ENCODE results near the gene CDK14. TPM values are rescaled to one million over a fixed set of nuclear protein-coding genes. Genes with fewer than 3 reads are reported as not detected.

The CDK14 gene
- total RNA-seq, 1 donor from 2014 or later, result 3.2 TPM

DNA sequence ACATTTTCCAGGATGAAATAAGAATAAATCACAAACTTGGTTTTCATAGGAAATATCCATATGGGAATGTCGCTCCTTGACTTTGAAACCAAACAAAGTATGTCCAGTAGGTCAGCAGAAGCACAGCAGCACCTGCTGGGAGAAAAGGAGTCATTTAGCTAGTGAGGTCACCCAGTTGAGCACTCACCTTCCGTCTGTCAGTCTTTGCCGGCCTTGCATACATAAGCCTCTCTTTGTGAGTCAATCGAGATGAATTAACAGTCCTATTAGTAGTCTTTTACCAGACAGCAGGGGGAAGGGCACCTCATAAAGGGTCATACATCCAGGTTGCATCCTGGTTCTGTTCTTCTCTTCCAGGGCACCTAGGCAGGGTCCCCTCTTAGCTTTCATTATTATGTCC, 435.6 kb downstream of the CDK14 start:
- no peak for DNase-seq

DNA sequence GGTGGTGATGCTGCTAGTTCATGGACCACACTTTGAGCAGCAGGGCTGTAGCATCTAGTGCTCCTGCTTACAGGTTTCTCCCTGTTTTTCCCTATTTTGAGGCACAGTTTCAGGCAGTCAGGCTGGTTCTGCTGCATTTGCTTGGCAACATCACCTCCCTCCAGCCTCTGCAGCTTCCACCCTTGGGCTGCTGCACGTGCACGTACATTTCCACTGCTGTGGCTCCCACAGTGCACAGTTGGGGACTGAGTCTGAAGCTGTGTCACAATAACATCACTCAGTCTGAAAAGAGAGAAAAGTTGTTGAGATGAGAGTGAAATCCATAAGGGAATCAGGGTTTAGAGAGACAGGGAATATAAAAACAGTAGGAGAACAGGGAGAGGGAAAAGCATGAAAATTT, 437.5 kb downstream of the CDK14 start:
- no peak for DNase-seq

DNA sequence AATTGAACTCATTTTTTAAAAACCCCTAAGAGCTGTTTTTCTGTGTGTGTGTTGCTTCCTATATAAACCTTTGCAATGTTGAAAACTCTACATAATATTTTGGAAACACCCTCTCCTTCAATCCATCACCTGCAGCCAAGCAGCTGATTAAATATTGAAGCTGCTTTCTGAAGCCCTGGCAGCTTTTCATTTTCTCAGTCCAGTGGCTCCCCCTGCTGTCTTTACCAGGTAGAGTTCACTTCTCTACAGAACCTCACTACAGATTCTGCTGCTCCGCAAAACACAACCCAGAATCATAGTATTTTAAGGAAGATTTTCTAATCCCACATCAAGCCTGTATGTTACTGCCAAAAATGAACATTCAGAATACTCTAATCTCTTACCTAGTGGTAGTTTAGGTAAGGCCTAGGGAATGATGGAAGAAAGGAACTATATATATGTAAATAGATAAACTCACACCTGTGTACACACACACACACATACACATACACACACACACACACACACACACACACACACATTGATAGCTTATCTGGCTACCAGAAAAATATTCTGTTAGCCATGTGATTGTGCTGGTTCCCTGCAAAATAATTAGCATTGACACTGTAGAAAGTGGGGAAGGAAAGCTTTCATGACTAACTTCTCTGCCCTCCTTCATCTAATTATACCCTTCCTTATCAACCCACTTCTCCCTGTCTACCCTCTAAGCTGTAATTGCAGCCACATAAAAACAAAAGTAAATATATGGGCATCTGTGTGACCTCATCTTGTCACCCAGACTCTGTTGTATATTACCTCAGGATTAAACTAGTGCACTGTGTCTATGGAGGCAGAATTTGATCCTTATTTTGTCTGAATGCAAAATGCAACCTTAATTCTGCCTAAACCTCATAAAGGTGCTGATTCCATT, 438.6 kb downstream of the CDK14 start:
- DNase-seq, result peak; percentile 65

DNA sequence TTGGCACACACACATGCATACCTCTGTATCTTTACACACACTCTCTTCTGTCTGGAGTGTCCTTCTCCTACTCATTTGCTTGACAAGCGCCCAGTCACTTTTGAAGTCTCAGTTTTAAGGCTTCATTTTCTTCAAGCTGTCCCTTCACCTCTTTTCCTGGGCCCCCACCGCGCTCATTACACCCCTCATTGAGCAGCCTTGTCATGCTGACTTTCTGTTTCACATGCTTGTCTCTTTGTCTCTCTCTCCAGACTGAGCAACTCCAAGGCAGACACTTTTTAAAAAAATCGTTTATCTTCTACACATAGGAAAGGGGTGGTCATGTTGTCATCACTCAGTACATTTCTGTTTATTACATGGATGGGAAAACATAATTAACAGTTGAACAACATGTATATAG, 442.9 kb downstream of the CDK14 start:
- DNase-seq, result no peak

DNA sequence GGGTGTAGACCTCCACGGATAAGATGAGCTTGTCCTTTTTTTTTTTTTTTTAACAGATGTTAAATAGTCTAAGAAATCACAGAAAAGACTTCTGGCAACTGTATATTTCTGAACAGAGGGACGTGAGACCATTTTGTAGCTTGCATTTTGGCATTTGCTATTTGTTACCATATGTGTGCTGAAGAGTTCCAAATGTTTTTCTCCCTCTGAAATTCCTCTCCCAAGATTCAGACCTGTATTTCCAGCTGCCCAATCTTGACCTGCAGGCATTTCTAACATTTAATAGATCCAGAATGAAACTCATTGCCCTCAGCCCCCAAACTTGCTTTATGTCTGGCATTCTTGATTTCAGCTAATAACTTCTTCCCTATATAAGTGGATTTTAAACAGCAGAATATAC, 445.0 kb downstream of the CDK14 start:
- no peak for DNase-seq

DNA sequence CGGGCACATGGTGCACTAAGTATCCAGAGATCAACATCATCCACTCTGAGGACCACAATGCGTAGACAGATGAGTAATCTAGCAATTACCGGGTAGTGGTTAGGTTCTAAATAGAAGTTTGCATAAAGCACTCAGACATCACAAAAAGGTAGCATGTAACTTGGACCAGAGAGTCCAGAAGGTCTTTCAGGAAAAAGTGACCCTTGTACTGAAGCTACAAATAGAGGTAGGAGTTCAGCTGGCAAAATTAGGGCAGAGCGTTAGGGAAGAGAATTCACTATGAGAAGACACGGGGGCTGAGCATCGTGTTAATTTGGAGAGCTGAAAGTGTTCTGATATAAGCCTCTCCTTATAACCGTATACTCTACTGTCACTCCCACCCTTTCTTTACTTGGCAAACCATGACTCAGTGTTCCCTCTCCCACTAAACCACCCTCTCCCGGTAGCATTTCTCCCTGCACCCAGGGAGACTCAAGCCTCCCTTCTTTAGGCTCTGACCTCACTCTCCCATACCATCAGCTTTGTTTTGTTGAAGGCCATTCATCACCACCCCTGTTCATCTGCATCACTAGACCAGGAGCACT, 445.9 kb downstream of the CDK14 start:
- DNase-seq, result no peak

DNA sequence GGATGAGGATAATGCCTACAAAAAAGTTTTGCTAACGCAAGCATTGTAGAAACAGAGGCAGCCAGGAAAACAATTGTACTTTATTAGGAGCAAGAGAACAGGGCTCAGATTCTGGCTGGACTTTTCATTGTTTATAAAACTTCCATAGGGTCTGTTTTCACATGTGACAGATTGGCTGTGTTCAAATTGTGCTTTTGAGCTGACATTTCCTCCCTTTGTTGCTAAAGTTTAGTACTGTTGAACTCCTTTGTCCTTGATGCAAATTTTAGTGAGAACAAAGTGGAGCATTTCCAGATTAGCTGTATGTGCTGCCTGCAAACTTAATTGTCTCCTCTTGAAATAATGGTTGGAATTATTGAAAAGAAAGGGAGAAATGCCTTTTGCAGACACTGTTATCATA, 447.1 kb downstream of the CDK14 start:
- peak; percentile 61 for DNase-seq

DNA sequence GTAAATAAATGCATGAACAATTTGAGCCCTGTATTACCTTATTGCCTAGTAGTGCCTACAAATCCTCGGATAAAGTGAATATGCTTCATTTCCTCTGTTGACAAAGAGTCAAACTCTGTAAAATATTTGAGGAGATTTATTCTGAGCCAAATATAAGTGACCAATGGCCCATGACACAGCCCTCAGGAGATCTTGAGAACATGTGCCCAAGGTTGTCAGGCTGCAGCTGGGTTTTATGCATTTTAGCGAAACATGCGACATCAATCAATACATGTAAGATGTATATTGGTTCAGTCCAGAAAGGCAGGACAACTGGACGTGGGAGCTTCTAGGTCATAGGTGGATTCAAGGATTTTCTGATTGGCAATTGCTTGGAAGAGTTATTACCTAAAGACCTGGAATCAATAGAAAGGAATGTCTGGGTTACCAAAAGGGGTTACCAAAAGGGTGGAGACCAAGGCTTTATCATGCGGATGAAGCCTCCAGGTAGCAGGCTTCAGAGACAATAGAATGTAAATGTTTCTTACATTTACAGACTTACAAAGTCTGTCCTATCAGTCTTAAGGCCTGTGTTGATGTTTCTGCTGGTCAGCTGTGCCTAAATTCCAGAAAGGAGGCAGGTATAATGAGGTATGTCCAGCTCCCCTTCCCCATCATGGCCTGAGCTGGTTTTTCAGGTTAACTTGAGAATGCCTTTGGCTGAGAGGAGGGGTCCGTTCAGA, 448.0 kb downstream of the CDK14 start:
- DNase-seq, result no peak

DNA sequence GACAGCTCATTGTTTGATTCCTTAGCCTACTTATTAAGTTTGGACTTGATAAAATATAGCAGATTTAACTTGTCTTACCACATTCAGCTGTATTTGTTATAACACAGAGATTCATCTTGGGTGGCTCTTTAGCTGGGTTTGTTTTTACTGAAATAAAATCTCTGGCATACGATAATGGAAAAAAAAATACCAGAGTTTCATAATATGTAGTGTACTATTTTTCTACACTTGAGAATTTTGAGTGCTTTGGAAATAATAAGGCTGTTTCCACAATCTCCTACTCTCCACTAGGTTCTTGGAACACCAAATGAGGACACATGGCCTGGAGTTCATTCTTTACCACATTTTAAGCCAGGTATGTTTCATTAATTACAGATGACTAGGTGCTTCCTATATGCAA, 449.5 kb downstream of the CDK14 start:
- DNase-seq, result no peak

DNA sequence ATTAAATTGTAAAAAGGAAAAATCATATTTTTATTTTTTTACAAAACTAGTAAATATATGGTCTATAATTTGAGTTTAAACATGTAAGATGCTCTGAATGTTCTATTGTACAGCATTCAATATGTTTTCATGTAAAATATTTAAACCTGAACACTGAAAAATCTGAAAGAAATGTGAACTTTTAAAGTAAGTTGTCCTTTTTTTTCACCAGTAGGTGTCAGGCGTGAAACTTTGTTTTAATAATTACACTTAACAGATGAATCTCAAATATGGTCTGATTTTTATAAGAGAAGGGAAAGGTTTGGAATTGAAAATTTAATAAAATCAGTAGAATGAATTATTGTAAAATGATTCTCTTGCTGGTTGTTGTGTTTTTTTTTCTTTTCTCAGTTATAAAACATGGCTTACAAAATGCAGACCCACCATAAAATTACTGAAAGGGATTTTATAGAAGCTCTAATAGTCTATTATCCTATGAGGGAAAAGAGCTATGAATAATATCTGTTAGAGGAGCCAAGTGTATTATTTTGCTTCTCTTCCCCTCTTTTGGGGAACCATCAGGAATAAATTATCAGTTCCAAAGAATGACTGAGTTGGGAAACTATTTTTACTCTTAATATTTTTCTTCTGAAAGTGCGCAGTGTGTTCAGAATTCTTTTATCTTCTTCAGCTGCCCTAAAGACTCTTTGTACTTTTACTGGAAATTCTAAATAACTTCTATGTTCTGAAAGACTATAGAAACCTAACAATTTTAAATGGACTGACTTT, 450.4 kb downstream of the CDK14 start:
- peak; percentile 31 for DNase-seq

DNA sequence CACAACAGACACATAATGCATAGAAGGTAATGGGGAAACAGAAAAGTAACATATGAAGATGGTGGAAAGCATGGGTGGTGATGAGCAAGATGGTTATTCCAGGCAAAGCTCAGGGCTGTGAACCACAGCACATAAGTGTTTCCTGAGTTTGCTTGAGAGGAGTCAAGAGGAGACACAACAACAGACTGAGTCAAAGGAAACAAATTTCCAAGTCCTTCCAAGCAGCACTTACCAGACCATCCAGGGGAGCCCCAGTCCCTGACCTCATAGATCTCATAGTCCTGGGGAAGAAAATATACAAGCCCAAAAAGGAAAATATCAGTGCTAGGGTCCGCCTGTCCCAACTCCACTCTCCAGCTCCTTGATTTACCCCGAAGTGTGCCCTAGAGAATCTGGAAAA, 451.5 kb downstream of the CDK14 start:
- DNase-seq, result peak; percentile 4

DNA sequence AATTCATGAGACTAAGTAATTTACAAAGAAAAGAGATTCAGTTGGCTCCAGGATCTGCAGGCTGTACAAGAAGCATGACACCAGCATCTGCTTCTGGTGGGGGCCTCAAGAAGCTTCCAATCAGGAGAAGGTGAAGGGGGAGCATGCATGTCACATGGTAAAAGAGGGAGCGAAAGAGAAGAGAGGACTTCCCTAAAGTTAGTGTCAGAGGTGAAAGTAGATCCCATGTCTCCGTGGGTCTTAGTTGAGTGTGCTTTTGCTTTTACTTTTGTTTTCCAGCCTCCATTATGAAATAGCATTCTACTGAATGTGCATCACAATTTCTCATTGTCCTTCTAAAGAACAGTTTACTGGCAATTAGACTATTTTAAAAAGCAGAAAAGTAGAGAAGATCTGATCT, 454.6 kb downstream of the CDK14 start:
- DNase-seq, result no peak

DNA sequence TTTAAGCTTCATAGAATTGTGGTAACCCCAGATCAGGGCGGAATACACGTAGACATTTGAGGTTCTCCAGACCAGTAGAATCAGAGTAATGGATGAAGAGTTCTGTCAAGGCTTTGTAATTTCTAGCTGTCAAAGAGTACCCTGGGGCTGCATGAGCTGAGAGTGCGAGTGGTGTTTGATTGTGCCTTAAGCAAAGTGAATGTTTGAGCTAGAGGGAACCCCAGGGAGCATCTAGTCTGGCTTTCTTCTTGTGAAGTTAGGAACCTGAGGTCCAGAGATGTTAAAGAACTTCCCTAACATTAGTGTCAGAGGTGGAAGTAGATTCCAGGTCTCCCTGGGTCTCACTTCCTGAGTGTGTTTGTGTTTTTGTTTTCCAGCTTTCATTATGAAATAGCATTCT, 455.8 kb downstream of the CDK14 start:
- DNase-seq, result no peak

DNA sequence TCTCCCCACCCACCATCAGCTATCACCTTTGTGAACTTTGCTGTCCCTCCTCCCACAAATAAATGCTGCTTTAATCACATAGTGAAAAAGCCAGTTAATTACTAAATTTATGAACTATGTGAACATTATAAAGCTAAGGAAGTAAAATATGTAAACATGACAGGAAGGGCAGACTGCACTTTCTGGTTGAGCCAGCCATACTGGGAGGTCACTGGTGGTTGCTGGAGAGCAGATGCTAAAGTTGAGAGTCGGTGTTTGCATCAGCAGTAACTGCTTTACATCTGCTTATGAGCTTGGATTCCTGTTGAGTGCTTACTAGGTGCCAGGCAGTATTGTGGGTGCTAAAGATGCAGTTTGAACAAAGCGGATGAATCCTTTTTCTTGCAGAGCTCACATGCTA, 458.3 kb downstream of the CDK14 start:
- DNase-seq, result no peak

DNA sequence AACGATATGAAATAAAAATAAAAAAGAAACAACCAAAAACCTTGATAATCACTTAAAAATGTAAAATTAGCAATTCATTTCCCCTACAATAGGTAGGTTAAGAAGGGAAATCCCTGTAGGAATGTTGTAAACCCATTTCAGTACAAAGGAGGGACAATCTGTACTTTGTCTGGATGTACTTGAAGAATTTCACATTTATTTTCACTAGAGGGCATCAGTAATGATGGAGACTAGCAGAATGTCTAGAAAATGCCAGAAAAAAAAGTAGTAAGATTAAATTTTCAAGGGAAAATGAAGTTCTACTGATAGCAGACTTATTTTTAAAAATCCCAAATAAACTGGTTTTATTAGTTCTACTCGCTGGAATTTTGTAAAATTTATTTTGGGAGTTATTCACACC, 459.1 kb downstream of the CDK14 start:
- no peak for DNase-seq

DNA sequence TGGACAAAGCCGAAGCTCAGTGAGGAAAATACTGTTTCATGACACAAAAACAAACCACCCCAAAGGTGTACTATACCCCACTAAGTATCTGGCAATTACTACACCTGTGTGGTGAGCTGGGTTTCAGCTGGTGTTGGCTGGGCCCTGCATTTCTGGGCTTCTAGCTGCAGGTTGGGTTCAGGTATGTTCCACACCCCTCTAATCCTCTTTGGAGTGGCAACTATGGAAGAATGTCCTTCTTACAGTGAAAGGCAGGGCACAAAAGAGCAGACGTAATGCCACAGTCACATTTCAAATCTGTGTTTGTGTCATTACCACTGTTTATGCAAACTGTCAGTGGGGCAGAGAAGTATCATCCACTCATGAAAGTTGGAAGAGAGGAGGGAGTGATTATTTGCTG, 466.6 kb downstream of the CDK14 start:
- DNase-seq, result no peak

DNA sequence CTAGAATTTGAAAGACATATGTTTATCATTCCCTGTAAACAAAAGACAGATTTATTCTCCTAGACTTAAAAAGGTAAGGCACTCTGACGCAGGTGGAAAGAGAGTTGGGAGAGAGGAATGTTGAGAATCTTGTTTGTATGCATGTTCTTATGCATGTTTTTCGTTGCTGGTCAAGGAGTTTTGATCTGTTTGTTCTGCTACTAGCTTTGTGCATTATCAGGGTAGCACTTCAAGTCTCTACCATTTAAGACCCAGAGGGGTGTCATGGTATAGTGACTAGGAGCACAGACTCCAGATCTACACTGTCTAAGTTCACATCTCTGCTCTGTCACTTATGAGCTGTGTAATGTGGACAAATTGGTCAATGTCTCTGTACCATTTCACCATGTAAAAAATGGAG, 467.9 kb downstream of the CDK14 start:
- DNase-seq, result no peak

DNA sequence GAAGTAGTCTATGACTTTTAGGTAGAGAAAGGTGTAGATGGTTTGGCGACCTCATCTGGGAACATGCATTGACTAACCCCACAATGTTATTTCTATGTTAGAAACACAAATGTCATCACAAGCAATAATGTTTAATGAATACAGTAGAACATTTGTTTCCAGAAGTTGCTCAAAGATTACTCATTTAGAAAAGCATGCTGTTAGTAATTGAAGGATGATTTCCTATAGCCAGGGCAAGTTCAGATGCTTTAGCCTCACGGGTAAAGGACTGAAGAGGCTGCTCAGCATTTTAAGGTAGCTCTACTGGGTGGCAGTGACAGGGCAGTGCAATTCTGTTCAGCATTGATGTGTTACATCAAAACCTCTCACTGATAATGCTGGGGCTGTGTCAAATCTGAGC, 468.8 kb downstream of the CDK14 start:
- DNase-seq, result no peak

DNA sequence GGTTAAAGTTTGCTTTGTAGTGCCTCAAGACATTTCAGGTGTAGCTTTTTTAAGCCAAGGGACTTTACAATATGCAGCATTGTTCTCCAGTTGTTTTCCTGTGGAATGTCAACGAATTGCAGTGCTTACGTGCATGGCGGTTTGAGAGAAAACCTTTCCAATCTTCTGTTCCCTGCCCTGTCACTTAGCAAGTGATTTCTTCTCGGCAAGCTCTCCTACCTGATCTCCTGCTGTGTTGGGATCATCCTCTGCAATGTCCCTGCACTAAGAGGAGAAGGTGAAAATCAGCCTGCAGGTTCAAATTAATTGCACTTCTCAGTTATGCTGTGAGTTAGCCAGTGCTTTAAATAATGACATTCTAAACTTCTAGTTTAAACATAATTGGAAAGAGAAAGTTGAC, 470.5 kb downstream of the CDK14 start:
- no peak for DNase-seq

DNA sequence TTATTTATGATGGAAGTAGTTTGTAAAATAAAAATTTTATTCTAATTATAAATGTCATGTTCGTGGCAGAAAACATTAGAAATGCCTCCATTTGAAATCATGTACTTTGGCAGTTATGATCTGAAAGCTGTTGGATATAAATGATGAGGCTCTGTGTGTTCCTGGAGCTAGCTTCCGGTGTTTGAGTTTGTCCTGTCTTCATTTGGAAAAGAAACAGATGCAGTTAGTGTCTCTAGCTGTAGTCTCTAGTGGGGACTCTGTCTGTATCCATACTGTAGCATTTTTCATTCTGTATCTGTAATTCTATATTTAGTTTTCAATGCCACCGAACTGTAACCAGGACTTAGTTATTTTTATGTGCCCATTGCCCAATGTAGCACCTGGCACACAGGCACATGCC, 471.1 kb downstream of the CDK14 start:
- DNase-seq, result no peak

DNA sequence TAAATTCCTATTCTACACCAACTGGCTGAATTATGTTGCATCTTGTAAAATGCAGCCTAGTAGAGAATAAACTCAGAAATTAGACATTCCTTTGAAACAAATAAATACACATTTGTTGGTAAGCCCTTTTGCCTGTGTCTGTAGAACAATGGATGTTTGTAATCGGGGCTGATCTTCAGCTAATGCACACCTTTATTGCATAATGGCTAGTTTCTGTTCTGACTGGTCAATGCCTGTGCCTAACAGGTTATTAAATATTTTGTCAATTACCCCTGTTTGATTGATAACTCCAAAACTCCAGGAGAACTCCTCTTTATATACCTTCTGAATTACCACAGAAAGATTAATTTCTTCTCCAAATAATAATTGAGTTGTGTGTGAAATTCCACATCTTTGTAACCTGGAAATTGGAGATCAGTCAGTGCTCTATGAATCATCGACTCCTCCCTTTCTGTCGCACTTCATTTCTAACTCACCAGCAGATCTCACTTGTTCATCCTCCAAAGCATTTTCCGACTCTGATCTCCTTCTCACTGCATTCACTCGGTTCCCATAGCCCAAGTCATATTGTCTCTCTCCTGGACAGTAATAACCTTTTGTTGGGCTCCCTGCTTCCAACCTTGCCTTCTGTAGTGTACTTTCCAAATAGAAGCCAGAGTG, 472.1 kb downstream of the CDK14 start:
- no peak for DNase-seq

DNA sequence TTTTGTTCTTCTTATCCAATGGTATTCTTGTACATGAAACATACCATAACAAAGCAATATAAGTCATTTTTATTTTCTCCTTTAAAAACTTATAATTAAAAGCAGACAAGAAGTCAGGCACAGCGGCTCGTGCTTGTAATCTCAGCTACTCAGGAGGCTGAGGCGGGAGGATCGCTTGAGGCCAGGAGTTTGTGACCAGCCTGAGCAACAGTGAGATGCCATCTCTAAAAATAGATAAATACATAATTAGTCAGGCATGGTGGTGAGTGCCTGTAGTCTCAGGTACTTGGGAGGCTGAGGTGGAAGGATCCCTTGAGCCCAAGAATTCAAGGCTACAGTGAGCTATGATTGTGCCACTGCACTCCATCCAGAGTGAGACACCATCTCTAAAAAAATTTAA, 473.0 kb downstream of the CDK14 start:
- no peak for DNase-seq

DNA sequence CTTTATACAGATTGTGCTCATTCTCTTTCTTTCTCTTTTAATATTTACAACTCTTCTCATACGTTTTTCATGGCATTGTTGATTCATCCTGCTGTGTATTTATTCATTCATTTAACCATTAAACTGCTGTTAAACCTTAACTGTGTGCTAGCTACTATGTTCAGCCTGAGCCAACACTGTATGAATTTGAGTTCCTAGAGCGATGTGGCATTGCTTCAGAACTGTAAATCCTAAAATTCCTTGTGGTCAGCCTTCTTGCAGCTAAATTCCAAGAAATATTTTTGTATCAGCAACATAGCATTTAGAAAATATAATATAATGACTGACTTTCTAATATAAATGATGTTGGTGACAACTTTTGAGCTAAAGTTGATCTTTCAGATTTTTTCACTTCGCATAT, 483.4 kb downstream of the CDK14 start:
- DNase-seq, result no peak
